ENCODE results near the gene TAMM41.
A peak's percentile ranks its signal among the peaks of the same experiment; 100 is the strongest.
"Not testable (repeated sequence)": the region's sequence is repeated elsewhere in the genome, so short reads cannot be mapped to it uniquely, and the experiment has no call there.

The TAMM41 gene

GRCh38 chr3:11764931-11765363 is 81.7 kb downstream of the TAMM41 start:
- peak; percentile 63 for DNase-seq (ENCODE audit: low read depth)

- no peak for DNase-seq (ENCODE audit: low read depth)
Measured at GRCh38 chr3:11759996-11760395, 86.7 kb downstream of the TAMM41 start.

GRCh38 chr3:11757929-11758328 is 88.8 kb downstream of the TAMM41 start:
- DNase-seq (ENCODE audit: low read depth), result no peak

- peak; percentile 16 for DNase-seq (ENCODE audit: low read depth)
Measured at GRCh38 chr3:11757441-11757875, 89.2 kb downstream of the TAMM41 start.

GRCh38 chr3:11755276-11755675 is 91.4 kb downstream of the TAMM41 start:
- DNase-seq (ENCODE audit: low read depth), result no peak

GRCh38 chr3:11752254-11752653 is 94.4 kb downstream of the TAMM41 start:
- not testable (repeated sequence) for DNase-seq (ENCODE audit: low read depth)

- not testable (repeated sequence) for DNase-seq (ENCODE audit: low read depth)
Measured at GRCh38 chr3:11748306-11748705, 98.4 kb downstream of the TAMM41 start.
